ENCODE results near the gene ACTL6B.

DNA sequence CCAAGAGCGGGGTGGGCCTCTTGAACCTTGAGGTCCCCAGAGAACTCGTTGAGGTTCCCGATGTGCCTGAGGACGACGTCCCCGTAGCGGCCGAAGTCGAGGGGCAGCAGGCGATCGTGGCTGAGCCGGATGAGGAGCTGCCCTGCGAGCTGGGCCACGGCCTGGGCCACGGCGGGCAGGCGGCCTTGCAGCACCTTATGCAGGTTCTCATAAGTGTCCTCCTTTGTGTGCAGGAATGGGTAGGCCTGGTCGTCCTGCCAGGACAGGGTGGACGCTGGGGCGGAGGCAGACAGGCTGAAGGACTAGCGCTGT lies 29.1 kb downstream of the ACTL6B start:
- TF ChIP-seq JUN (IDR thresholded peaks at IDR 0.05) (no peak), POLR2A (IDR thresholded peaks at IDR 0.05; ENCODE audit: low read length) (no peak), MAZ (IDR thresholded peaks at IDR 0.05; ENCODE audit: borderline replicate concordance, low read depth, low read length) (no peak), SMC3 (IDR thresholded peaks at IDR 0.05) (no peak), MAFK (IDR thresholded peaks at IDR 0.05; ENCODE audit: partially characterized antibody) (no peak), ZFP36 (IDR thresholded peaks at IDR 0.05; ENCODE audit: borderline replicate concordance, partially characterized antibody) (no peak)
- TF ChIP-seq, protein P1, sequence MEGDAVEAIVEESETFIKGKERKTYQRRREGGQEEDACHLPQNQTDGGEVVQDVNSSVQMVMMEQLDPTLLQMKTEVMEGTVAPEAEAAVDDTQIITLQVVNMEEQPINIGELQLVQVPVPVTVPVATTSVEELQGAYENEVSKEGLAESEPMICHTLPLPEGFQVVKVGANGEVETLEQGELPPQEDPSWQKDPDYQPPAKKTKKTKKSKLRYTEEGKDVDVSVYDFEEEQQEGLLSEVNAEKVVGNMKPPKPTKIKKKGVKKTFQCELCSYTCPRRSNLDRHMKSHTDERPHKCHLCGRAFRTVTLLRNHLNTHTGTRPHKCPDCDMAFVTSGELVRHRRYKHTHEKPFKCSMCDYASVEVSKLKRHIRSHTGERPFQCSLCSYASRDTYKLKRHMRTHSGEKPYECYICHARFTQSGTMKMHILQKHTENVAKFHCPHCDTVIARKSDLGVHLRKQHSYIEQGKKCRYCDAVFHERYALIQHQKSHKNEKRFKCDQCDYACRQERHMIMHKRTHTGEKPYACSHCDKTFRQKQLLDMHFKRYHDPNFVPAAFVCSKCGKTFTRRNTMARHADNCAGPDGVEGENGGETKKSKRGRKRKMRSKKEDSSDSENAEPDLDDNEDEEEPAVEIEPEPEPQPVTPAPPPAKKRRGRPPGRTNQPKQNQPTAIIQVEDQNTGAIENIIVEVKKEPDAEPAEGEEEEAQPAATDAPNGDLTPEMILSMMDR (IDR thresholded peaks at IDR 0.05), result no peak
- TF ChIP-seq, protein P2, sequence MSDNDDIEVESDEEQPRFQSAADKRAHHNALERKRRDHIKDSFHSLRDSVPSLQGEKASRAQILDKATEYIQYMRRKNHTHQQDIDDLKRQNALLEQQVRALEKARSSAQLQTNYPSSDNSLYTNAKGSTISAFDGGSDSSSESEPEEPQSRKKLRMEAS (IDR thresholded peaks at IDR 0.05), result no peak
